Brain microvascular endothelial cell (primary cell): ENCODE measurements around the gene ZNF865.

Source experiments
- DNase-seq: peaks from one replicate; pipeline ENCODE4 v3.0.0-alpha.2; 2020
- H3K27ac ChIP-seq: fragments of 250-450 bp; sonication (Bioruptor Pico); 2 replicates; pipeline ENCODE4 v1.5.1; 2020; ENCODE audit warnings: mild to moderate bottlenecking, moderate library complexity
- H3K27me3 ChIP-seq: fragments of 250-450 bp; sonication (Bioruptor Pico); replicated peaks from 2 replicates; pipeline ENCODE4 v1.5.1; 2020; ENCODE audit warnings: mild to moderate bottlenecking
- H3K36me3 ChIP-seq: fragments of 250-450 bp; sonication (Bioruptor Pico); replicated peaks from 2 replicates; pipeline ENCODE4 v1.5.1; 2020; ENCODE audit warnings: mild to moderate bottlenecking
- H3K4me3 ChIP-seq: 2 replicates; pipeline ENCODE4 v1.5.1; 2011; ENCODE audit warnings: low read depth, mild to moderate bottlenecking, control low read depth, low read length, moderate library complexity
- CTCF ChIP-seq: IDR thresholded peaks from 2 replicates; pipeline ENCODE4 v1.5.1; 2011; ENCODE audit warnings: low read depth, mild to moderate bottlenecking, moderate library complexity, low read length, control low read depth, inconsistent platforms; ENCODE audit errors: missing control alignments
- in situ Hi-C: cut with HindIII; loops from 2 replicates; pipeline ENCODE4 v1.10.0; 2017; ENCODE audit warnings: low sequenced_read_pairs, low pct_ligation_motif_present

Gene ZNF865

DNA sequence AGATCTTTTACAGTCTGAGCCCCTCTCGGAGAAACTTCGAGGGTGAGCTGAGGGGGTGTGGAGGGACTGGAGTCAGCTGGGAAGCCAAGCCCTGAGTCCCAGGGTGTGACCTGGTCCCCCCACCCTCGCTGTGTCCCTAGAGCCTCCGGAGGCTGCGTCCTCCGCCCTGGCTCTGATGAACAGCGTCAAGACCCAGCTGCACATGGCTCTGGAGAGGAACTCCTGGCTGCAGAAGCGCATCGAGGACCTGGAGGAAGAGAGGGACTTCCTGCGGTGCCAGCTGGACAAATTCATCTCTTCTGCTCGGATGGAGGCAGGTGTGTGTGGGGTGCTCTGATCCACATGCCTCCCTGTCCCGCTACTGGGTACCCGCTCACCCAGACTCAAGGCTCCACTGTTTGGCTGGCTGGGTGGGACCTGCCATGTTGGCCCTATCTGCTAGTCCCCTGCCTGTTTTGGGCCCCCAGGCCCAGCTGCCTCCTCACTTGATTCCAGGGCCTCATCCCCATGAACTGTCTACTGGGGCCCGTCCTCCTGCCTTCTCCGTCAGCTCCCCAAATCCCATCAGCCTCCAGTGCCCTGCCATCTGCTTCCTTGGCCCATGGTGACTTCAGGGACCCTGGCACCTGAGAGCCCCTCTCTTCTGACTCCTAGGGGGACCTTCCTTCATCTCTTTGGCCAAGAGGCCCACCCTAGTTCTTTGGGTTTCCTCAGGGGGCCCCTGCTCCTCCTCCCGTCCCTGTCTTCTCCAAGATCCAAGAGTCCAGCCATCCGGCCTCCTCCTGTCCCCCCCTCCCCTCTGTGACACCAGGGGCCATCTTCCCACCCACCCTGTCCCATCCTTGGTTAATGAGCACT lies 44.0 kb downstream of the ZNF865 start:
- no peak for TF ChIP-seq CTCF
- H3K4me3 ChIP-seq = no peak overlapping the region
- in situ Hi-C loops = no loop called here

DNA sequence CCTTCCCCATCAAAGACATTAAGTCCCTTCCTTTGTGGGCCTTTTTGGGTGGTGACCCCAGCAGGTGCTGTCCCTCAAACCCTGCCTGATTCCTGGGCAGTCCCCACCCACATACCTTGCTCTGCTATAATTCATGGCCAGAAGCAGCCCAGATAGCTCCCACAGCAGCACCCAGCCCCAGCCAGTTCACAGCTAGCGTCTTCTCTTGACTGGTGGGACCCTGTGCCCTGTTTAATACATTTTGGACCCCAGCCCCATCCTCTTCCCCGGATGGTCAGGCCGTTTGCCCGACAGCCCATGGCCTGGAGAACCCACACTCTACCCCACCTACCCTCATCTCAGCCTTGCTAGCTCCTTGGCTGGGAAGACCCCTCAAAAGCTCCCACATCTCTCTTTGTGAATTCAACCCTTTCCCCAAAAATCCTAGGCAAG lies 44.7 kb downstream of the ZNF865 start:
- Histone ChIP-seq H3K4me3 (no peak overlapping the region), H3K27ac (no peak overlapping the region), H3K27me3 (no peaks in the 10 kb centered on the region), H3K36me3 (peaks cover 4% of the 10 kb centered on the region)
- no peak for TF ChIP-seq CTCF
- in situ Hi-C loops = no loop called here
- DNase-seq = no peak

More for the DNA sequence above, 44.0 kb downstream of the ZNF865 start:
- Histone ChIP-seq H3K36me3 (peaks cover 8% of the 10 kb centered on the region), H3K27me3 (no peaks in the 10 kb centered on the region), H3K27ac (no peak overlapping the region)
- DNase-seq = no peak

GRCh38 chr19:55650602-55651230 lies 45.3 kb downstream of the ZNF865 start:
- H3K27me3 ChIP-seq = no peaks in the 10 kb centered on the region
- no peak overlapping the region for H3K4me3 ChIP-seq
- no peaks in the 10 kb centered on the region for H3K36me3 ChIP-seq
- H3K27ac ChIP-seq = no peak overlapping the region
- in situ Hi-C loops = no loop called here
- no peak for DNase-seq
- TF ChIP-seq CTCF = no peak

DNA sequence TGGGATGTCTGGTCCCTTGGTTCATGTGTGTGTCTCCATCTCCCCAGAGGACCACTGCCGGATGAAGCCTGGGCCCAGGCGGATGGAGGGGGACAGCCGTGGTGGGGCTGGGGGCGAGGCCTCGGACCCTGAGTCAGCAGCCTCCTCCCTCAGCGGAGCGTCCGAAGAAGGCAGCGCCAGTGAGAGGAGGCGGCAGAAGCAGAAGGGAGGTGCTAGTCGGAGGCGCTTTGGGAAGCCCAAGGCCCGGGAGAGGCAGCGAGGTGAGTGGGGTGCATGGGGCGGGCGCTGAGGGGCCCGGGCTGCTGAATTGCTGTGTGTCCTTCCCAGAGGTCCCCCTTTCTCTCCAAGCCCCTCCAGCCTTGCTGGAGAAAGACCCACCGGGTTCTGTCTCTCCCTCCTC lies 45.8 kb downstream of the ZNF865 start:
- Histone ChIP-seq H3K36me3 (no peaks in the 10 kb centered on the region), H3K27me3 (no peaks in the 10 kb centered on the region), H3K27ac (no peak overlapping the region), H3K4me3 (no peak overlapping the region)
- TF ChIP-seq CTCF = no peak
- no peak for DNase-seq
- in situ Hi-C loops = no loop called here

DNA sequence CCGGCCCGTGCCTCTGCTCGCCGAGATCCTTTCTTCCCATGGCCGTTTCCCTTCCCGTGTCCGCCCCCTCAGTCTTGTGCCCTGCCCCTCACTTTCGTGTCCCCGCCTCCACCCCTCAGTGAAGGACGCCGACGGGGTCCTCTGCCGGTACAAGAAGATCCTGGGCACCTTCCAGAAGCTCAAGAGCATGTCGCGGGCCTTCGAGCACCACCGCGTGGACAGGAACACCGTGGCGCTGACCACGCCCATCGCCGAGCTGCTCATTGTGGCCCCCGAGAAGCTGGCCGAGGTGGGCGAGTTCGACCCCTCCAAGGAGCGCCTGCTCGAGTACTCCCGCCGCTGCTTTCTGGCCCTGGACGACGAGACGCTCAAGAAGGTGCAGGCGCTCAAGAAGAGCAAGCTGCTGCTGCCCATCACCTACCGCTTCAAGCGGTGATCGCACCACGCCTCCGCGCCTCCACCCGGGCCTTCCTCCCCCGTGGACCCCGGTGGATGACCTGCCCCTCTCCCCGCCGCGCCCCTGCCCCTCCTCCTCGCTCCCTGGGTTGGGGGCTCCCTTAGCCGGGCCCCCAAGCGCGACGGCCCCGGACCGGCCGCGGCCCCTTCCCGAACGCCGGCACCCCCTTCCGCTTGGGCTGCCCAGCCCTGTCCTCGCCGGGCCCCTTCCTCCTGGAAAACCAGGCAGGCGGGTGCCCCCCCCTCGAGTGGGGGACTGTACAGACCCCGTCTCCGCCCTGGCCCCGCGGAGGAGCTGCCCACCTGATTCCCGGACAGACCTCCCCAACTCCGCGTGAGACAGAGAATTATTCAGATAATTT lies 47.1 kb downstream of the ZNF865 start:
- no peak for DNase-seq
- H3K27ac ChIP-seq = no peak overlapping the region
- no peaks in the 10 kb centered on the region for H3K36me3 ChIP-seq
- in situ Hi-C loops = no loop called here
- no peak for TF ChIP-seq CTCF
- no peak overlapping the region for H3K4me3 ChIP-seq
- no peaks in the 10 kb centered on the region for H3K27me3 ChIP-seq
